ENCODE measurements around the gene CILP2.
A peak's percentile ranks its signal among the peaks of the same experiment; 100 is the strongest.

Gene CILP2

GRCh38 chr19:19531951-19532805 is 5.9 kb upstream of the CILP2 start:
- DNase-seq = peak; percentile 73

GRCh38 chr19:19532806-19533701 is 5.0 kb upstream of the CILP2 start:
- DNase-seq = no peak

DNA sequence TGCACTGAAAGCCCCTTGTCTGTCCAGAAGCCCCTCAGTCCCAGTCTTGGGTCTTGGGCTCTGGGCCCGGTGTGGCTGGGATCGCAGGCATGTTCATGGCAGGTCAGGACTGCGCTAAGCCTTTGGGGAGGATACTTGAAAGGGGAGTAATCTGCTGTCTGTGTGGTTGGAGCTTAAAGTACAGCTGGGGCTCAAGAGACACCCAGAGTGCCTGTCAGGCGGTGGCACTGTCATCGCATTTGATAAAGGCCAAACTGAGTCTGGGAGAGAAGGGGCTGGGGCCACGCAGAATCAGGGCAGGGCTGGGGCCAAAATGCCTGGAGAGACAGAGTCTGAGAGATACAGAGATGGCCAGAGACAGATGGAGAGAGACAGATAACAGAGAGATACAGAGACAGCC is 4.2 kb upstream of the CILP2 start:
- DNase-seq = no peak

DNA sequence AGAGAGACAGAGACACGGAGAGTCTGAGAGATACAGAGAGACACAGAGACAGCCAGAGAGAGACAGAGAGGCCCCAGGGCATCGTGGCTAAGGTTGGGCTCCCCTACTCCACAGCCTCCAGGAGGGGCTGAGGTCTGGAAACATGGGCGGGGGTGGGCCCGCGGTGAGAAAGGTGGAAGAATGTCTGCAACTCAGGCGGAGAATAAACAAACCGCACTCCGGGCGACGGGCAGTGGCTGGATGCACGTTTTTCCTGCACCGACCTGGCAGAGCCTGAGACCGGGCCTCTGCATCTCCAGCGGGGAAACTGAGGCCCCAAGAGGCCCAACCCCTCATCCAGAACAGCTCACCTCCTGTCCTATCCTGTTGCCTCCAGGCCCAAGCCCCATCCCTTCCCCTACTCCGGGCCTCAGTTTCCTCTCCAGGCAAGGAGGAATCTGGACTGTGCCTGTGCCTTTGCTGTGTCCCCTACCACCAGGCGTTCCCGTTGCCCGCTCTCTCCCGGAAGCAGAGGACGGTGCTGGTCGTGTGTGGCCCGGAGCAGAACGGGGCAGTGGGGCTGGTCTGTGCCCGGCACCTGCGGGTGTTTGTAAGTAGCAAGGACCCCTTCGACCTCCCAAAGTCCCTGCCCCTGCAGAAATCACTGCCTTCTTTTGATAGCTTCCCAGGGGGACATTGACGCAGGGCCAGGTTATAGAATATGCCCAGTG is 3.4 kb upstream of the CILP2 start:
- DNase-seq = no peak

GRCh38 chr19:19535311-19536191 is 2.5 kb upstream of the CILP2 start:
- DNase-seq = no peak

GRCh38 chr19:19537075-19538048 is 703 bp upstream of the CILP2 start:
- DNase-seq = no peak

- DNase-seq = no peak
Measured at GRCh38 chr19:19538785-19539166, 711 bp downstream of the CILP2 start.

DNA sequence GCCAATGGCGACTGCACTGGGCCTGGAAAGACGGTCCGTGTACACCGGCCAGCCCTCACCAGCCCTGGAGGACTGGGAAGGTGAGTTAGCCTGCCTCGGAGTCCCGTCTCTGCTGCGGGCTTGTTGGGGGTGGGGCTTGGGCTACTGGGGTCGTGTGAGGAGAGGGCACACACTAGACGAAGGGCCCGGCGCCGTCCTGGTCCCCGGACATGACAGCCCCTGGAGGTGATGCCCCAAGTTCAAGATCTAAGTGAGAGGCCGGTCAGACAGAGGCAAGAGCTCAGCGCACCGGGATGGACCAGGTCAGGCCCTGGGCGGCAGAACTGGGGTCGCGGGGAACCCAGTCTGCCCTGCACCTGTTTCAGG is 1.6 kb downstream of the CILP2 start:
- DNase-seq = no peak

GRCh38 chr19:19540064-19540714 is 2.1 kb downstream of the CILP2 start:
- peak; percentile 46 for DNase-seq

DNA sequence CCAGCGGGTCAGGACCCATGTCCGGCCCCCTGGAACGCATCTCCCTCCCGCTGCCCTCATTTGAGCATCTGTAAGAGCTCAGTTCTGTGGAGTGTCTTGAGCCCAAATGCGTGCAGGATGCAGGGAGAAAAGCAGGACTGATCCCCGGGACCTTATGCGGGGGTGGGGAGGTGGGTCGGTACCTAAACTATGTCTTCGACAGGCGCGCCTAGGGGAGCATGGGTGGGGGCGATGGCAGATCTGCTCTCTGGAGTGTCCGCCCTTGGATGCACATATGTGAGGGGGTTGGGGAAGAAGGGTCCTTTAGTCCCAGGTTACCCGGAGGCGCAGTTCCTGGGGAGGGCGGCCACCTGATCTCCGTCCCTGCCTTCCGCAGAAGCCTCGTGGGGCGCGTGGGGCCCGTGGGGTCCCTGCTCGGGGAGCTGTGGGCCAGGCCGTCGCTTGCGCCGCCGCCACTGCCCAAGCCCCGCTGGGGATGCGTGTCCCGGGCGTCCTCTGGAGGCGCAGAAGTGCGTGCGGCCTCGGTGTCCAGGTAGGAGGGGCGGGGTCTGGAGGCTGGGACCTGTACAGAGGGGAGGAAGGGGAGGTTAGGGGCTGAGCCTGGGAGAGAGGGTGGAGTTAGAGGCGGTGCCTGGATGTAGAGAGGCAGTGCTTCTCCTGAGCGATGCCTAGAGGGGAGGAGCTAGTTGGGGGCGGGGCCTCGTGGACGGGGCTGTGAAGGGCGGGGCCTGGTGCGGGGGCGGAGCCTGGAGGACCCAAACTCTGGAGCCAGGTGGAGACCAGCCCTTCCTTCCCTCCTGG is 2.9 kb downstream of the CILP2 start:
- peak; percentile 54 for DNase-seq

DNA sequence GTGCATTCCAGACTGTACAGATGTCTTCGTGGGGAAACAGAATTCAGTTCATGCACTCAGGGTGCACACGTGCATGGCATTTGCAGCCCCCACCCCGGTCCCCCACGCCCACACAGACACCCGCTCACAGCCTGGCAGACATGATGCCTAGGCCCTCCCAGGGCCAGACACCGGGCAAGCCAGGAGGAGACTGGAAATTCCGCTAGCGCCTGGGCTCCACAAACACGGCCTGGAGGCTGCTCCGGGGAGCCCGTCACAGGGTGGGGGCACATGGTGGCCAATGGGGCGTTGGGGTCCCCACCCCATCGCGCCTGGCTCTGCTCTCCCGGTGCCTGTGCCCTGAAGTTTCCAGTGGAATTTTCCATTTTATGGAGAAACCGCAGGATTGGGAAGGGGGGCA is 3.6 kb downstream of the CILP2 start:
- DNase-seq = no peak

GRCh38 chr19:19542507-19542906 is 4.4 kb downstream of the CILP2 start:
- DNase-seq = no peak

DNA sequence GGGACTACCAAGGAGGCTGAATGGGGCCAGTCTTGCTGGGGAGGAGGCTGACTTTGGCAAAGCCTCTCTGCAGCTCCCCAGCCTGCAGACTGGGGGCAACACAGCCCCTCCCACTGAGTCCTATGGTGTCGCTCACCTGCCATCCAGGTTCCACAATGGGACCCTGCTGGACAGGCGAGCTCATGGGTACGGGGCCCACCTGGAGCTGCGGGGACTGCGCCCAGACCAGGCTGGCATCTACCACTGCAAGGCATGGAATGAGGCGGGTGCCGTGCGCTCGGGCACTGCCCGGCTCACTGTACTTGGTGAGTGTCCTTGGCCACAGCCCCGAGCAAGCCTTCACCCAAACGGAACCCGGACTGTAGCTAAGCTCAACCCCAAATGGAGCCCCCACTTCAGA is 5.0 kb downstream of the CILP2 start:
- DNase-seq = no peak

DNA sequence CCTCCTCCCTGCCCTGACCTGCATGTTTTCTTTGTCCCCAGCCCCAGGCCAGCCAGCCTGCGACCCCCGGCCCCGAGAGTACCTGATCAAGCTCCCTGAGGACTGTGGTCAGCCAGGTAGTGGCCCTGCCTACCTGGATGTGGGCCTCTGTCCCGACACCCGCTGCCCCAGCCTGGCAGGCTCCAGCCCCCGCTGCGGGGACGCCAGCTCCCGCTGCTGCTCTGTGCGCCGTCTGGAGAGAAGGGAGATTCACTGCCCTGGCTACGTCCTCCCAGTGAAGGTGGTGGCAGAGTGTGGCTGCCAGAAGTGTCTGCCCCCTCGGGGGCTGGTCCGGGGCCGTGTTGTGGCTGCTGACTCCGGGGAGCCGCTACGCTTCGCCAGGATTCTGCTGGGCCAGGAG is 5.6 kb downstream of the CILP2 start:
- no peak for DNase-seq

DNA sequence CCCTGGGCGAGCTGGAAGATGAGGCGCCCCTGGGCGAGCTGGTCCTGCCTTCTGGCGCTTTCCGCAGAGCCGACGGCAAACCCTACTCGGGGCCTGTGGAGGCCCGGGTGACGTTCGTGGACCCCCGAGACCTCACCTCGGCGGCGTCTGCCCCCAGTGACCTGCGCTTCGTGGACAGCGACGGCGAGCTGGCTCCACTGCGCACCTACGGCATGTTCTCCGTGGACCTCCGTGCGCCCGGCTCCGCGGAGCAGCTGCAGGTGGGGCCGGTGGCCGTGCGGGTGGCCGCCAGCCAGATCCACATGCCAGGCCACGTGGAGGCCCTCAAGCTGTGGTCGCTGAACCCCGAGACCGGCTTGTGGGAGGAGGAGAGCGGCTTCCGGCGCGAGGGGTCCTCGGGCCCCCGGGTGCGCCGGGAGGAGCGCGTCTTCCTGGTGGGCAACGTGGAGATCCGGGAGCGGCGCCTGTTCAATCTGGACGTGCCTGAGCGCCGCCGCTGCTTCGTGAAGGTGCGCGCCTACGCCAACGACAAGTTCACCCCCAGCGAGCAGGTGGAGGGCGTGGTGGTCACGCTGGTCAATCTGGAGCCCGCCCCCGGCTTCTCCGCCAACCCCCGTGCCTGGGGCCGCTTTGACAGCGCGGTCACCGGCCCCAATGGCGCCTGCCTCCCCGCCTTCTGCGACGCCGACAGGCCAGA is 6.3 kb downstream of the CILP2 start:
- no peak for DNase-seq

DNA sequence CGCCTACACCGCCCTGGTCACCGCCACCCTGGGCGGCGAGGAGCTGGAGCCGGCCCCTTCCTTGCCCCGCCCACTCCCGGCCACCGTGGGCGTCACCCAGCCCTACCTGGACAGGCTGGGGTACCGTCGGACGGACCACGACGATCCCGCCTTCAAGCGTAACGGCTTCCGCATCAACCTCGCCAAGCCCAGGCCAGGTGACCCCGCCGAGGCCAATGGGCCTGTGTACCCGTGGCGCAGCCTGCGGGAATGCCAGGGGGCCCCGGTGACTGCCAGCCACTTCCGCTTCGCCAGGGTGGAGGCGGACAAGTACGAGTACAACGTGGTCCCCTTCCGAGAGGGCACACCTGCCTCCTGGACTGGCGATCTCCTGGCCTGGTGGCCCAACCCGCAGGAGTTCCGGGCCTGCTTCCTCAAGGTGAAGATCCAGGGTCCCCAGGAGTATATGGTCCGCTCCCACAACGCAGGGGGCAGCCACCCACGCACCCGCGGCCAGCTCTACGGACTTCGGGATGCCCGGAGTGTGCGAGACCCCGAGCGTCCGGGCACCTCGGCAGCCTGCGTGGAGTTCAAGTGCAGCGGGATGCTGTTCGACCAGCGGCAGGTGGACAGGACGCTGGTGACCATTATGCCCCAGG is 7.0 kb downstream of the CILP2 start:
- DNase-seq = no peak

GRCh38 chr19:19545707-19546106 is 7.6 kb downstream of the CILP2 start:
- DNase-seq = no peak

- DNase-seq = no peak
Measured at GRCh38 chr19:19546751-19547162, 8.7 kb downstream of the CILP2 start.

Measured in CD4-positive, alpha-beta T cell treated with Interleukin-4 for 4 hours (primary cell).